ENCODE measurements around the gene ZNF140. TPM values are rescaled to one million over a fixed set of nuclear protein-coding genes. Genes with fewer than 3 reads are reported as not detected.

Gene ZNF140
- total and polyA plus RNA-seq, 2 of the 4 experiments (the other 2 are of a cell fraction), result 8.3 to 25.8 TPM

DNA sequence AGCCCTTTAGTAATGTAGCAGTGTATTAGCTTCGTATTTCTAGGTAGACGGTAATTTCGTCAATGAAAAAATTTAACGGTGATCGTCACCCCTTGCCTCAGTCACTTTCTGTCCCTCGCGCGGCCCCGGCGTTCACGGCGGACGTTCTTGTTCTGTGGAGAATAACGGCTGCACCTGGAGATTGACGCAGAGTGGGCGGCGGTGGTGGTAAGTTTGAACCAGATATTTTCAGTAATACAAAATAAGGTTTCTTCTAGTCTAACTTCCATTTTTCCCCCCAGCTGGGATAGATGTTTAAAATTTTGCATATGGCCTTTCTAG lies 50.0 kb downstream of the ZNF140 start:
- ChIA-PET CTCF (no interaction called here), POLR2A (ENCODE audit: unreplicated experiment) (interaction anchor here (0.7 kb wide), 1 partner anchor 51 kb away, joined by 3 read pairs; no protein-coding TSS in a partner anchor)
- Histone ChIP-seq H3K18ac (ENCODE audit: low read depth, low read length) (peak overlapping the region; percentile 91), H4K8ac (ENCODE audit: low read depth in 2 of 2, low read length in 2 of 2) (peak overlapping the region; percentile 42 to 71), H3K79me1 (ENCODE audit: low read depth in 1 of 2, low read length in 2 of 2) (peaks cover 6 to 11% of the 10 kb centered on the region in 2 experiments; a peak in 2 of 4 replicates), H2BK15ac (ENCODE audit: low read depth, low read length) (no peak overlapping the region), H3K56ac (ENCODE audit: extremely low read depth, insufficient read depth, low read length) (peak overlapping the region; percentile 59; the same call in 1 of the 2 replicates), H3K9ac (ENCODE audit: low read depth, low read length) (peak overlapping the region; percentile 98), H3K14ac (replicated peaks; ENCODE audit: low read depth, low read length) (peak overlapping the region; percentile 56), H2BK120ac (ENCODE audit: low read depth, low read length) (no peak overlapping the region), H3K23ac (ENCODE audit: low read depth, low read length) (peak overlapping the region; percentile 11; the same call in 1 of the 2 replicates), H3K4me3 (ENCODE audit: insufficient read depth, low read depth, low read length) (peak overlapping the region; percentile 98), H2BK5ac (ENCODE audit: low read depth, low read length, poor library complexity, severe bottlenecking) (peak overlapping the region; percentile 57), H2AFZ (replicated peaks; ENCODE audit: low read length, poor library complexity) (peak overlapping the region; percentile 98), H3K4me2 (ENCODE audit: low read depth, low read length) (peak overlapping the region; percentile 95), H3K27me3 (ENCODE audit: control insufficient read depth, insufficient read depth, low read length) (no peaks in the 10 kb centered on the region), H3K36me3 (ENCODE audit: control insufficient read depth, insufficient read depth, low read length) (peaks cover 13% of the 10 kb centered on the region), H3K4ac (ENCODE audit: low read depth, low read length) (peak overlapping the region; percentile 35; the same call in 1 of the 2 replicates), H2AK9ac (replicated peaks; ENCODE audit: low read depth, low read length, poor library complexity) (no peak overlapping the region), H3K27ac (ENCODE audit: insufficient read depth, low read length) (peak overlapping the region; percentile 87), H3K9me1 (ENCODE audit: insufficient read depth, low read length) (no peaks in the 10 kb centered on the region), H2BK20ac (ENCODE audit: low read depth, low read length) (no peak overlapping the region), H3K4me1 (ENCODE audit: control insufficient read depth, insufficient read depth, low read length) (no peaks in the 10 kb centered on the region), H4K91ac (ENCODE audit: insufficient read depth, low read depth, low read length) (peak overlapping the region; percentile 34; the same call in 1 of the 2 replicates), H3K9me3 (ENCODE audit: control insufficient read depth, insufficient read depth, low read length) (peaks cover 39% of the 10 kb centered on the region), H4K20me1 (ENCODE audit: insufficient read depth, low read length) (no peaks in the 10 kb centered on the region), H2AK5ac (ENCODE audit: low read depth, low read length) (no peak overlapping the region), H4K5ac (ENCODE audit: low read depth, low read length) (peak overlapping the region; percentile 92; the same call in 1 of the 2 replicates)
- TF ChIP-seq MAZ (IDR thresholded peaks at IDR 0.05; ENCODE audit: borderline replicate concordance, low read depth, low read length), result no peak
- TF ChIP-seq USF2 (IDR thresholded peaks at IDR 0.05; ENCODE audit: low read depth, low read length), result no peak
- TF ChIP-seq CTCF (conservative IDR thresholded peaks at IDR 0.05; ENCODE audit: low read depth, low read length), result no peak
- TF ChIP-seq POLR2A (IDR thresholded peaks at IDR 0.05; ENCODE audit: low read depth, low read length), result no peak
- no peak for TF ChIP-seq RAD21 (IDR thresholded peaks at IDR 0.05; ENCODE audit: low read length)
- no peak for TF ChIP-seq FOS (IDR thresholded peaks at IDR 0.05; ENCODE audit: low read depth, low read length)
- TF ChIP-seq SMC3 (IDR thresholded peaks at IDR 0.05; ENCODE audit: low read depth, low read length), result no peak
- TF ChIP-seq ELK1 (IDR thresholded peaks at IDR 0.05; ENCODE audit: borderline replicate concordance, low read depth, low read length), result no peak
- TF ChIP-seq NFE2L2 (IDR thresholded peaks at IDR 0.05; ENCODE audit: low read depth, low read length), result no peak
- TF ChIP-seq RFX5 (IDR thresholded peaks at IDR 0.05; ENCODE audit: low read depth, low read length), result no peak
- no peak; the same call in 1 of the 2 replicates for TF ChIP-seq CHD1 (IDR thresholded peaks at IDR 0.05; ENCODE audit: low read depth, low read length)
- TF ChIP-seq MXI1 (IDR thresholded peaks at IDR 0.05; ENCODE audit: borderline replicate concordance, low read depth, low read length), result no peak
- TF ChIP-seq CEBPB (IDR thresholded peaks at IDR 0.05; ENCODE audit: low read depth, low read length), result no peak
- intact Hi-C loops (cut with micrococcal nuclease) (loop anchor here (2.0 kb wide), 1 partner anchor 50 kb away; the partner anchor contains the start of gene ZNF140), dilution Hi-C loops (cut with HindIII; ENCODE audit: low sequenced_read_pairs, unreplicated experiment) (no loop called here), in situ Hi-C loops (cut with MboI; ENCODE audit: low sequenced_read_pairs) (no loop called here)
- ATAC-seq (ENCODE audit: low read depth) (0 out of 2 replicates have a peak, but pooled peaks have one; percentile 0), DNase-seq (no peak)
- WGBS, 2 experiments (ENCODE audit: extremely low coverage in 2 of 2, insufficient read length in 1 of 2), result no CpG with 5 or more reads among the region's 17 CpGs
- TSS peak; percentile 59 for BruUV-seq (replicated peaks)
